H1 (cell line): Measurements from ENCODE around the gene CYP2E1. TPM values are rescaled to one million over a fixed set of nuclear protein-coding genes. Genes with fewer than 3 reads are reported as not detected.

Experiments used
- CTCF ChIA-PET: fragments of 300-600 bp; sonication (Branson Sonifier 250); formaldehyde crosslinking; loops from one replicate; lab custom pipeline; 2021; ENCODE audit not compliant: partially characterized antibody; lab: Charles Lee
- POLR2A ChIA-PET: fragments of 300-600 bp; sonication (Branson Sonifier 250); formaldehyde crosslinking; loops from one replicate; lab custom pipeline; 2021; ENCODE audit warnings: inconsistent platforms; ENCODE audit not compliant: partially characterized antibody; lab: Charles Lee
- DNase-seq, 2 experiments: peaks; one replicate each; pipeline versions ENCODE4 v3.0.0 to v3.0.0-alpha.2; 2010 to 2022; ENCODE audit warnings: low spot score in 2 of 2, low read depth in 1 of 2, mixed read lengths in 1 of 2
- FAIRE-seq: peaks from 2 replicates; lab custom pipeline; 2011; peaks lifted over from hg19 to GRCh38; lab: Jason Lieb, UNC
- H2AFZ ChIP-seq: 2 replicates; pipeline ENCODE4 v1.8.1; 2012; ENCODE audit warnings: low read length, inconsistent platforms
- H2AK5ac ChIP-seq: 2 replicates; pipeline ENCODE4 v1.6.1; 2013; ENCODE audit warnings: low read depth, low read length
- H2BK120ac ChIP-seq: replicated peaks from 2 replicates; pipeline ENCODE3; 2013; ENCODE audit warnings: low read depth, low read length, inconsistent platforms
- H2BK12ac ChIP-seq: 2 replicates; pipeline ENCODE4 v1.6.1; 2013; ENCODE audit warnings: low read depth, low read length
- H2BK15ac ChIP-seq: 2 replicates; pipeline ENCODE4 v1.6.1; 2013; ENCODE audit warnings: low read length
- H2BK20ac ChIP-seq: 2 replicates; pipeline ENCODE4 v1.6.1; 2013; ENCODE audit warnings: low read length
- H2BK5ac ChIP-seq: 2 replicates; pipeline ENCODE4 v1.6.1; 2013; ENCODE audit warnings: low read depth, low read length
- H3K14ac ChIP-seq: 2 replicates; pipeline ENCODE4 v1.6.1; 2013; ENCODE audit warnings: inconsistent platforms; ENCODE audit not compliant: insufficient read length
- H3K18ac ChIP-seq: 2 replicates; pipeline ENCODE4 v1.6.1; 2013; ENCODE audit warnings: low read length; ENCODE audit errors: extremely low read depth
- H3K23ac ChIP-seq: 2 replicates; pipeline ENCODE4 v1.6.1; 2013; ENCODE audit warnings: inconsistent platforms; ENCODE audit not compliant: insufficient read length
- H3K23me2 ChIP-seq: 2 replicates; pipeline ENCODE4 v1.6.1; 2013; ENCODE audit warnings: low read depth, low read length
- H3K27ac ChIP-seq: 2 replicates; pipeline ENCODE4 v1.6.1; 2011; ENCODE audit warnings: low read depth, low read length, inconsistent platforms
- H3K27me3 ChIP-seq, 4 experiments: replicated peaks in 1 of 4; 1 replicate in 1 of 4; 2 replicates in 3 of 4; pipeline versions ENCODE4 v1.6.1 to v1.8.1; 2011 to 2013; ENCODE audit warnings: low read length in 3 of 4, mild to moderate bottlenecking in 3 of 4, inconsistent platforms in 2 of 4, mixed read lengths in 2 of 4, moderate library complexity in 1 of 4; ENCODE audit not compliant: control insufficient read depth in 3 of 4, insufficient read depth in 3 of 4; ENCODE audit errors: extremely low read depth in 1 of 4
- H3K36me3 ChIP-seq, 4 experiments: 2 replicates each; pipeline versions ENCODE4 v1.6.1 to v1.8.1; 2011 to 2013; ENCODE audit warnings: mild to moderate bottlenecking in 4 of 4, low read length in 3 of 4, moderate library complexity in 2 of 4, control low read depth in 1 of 4, inconsistent platforms in 1 of 4; ENCODE audit not compliant: insufficient read depth in 4 of 4, control insufficient read depth in 2 of 4
- H3K4ac ChIP-seq: replicated peaks from 2 replicates; pipeline ENCODE3; 2013; ENCODE audit warnings: low read length, low read depth, mixed read lengths, inconsistent platforms; ENCODE audit not compliant: insufficient read length
- H3K4me1 ChIP-seq, 4 experiments: replicated peaks in 1 of 4; 1 replicate in 1 of 4; 2 replicates in 3 of 4; pipeline versions ENCODE4 v1.6.1 to v1.8.1; 2011 to 2013; ENCODE audit warnings: low read length in 3 of 4, inconsistent platforms in 2 of 4, mixed read lengths in 1 of 4; ENCODE audit not compliant: insufficient read depth in 4 of 4, control insufficient read depth in 3 of 4
- H3K4me2 ChIP-seq, 2 experiments: 2 replicates each; pipeline versions ENCODE4 v1.6.1 to v1.8.1; 2011 to 2013; ENCODE audit warnings: low read depth in 2 of 2, low read length in 2 of 2, control low read depth in 1 of 2, inconsistent platforms in 1 of 2, mild to moderate bottlenecking in 1 of 2; ENCODE audit not compliant: insufficient read depth in 1 of 2
- H3K4me3 ChIP-seq, 4 experiments: fragments of 200-600, 300-600 bp in 1 of 4; sonication (generic), shearing (Covaris generic), sonication (Bioruptor Twin) in 1 of 4; 2 replicates each; pipeline versions ENCODE4 v1.5.1 to v1.8.1; 2011 to 2016; ENCODE audit warnings: low read length in 4 of 4, low read depth in 3 of 4, control low read depth in 2 of 4, inconsistent platforms in 2 of 4, mild to moderate bottlenecking in 2 of 4, mixed read lengths in 1 of 4, moderate library complexity in 1 of 4; ENCODE audit not compliant: insufficient read depth in 2 of 4; ENCODE audit errors: extremely low read depth in 1 of 4
- H3K56ac ChIP-seq: replicated peaks from 2 replicates; pipeline ENCODE3; 2013; ENCODE audit warnings: low read depth, mild to moderate bottlenecking, mixed read lengths, low read length, inconsistent platforms; ENCODE audit not compliant: insufficient read length
- H3K79me1 ChIP-seq: 2 replicates; pipeline ENCODE4 v1.6.1; 2013; ENCODE audit warnings: low read depth, low read length, control low read depth
- H3K79me2 ChIP-seq, 2 experiments: 2 replicates each; pipeline versions ENCODE4 v1.6.1 to v1.8.1; 2012 to 2013; ENCODE audit warnings: low read length in 2 of 2, mild to moderate bottlenecking in 2 of 2, inconsistent platforms in 1 of 2; ENCODE audit not compliant: insufficient read depth in 2 of 2, control insufficient read depth in 1 of 2
- H3K9ac ChIP-seq, 4 experiments: replicated peaks in 1 of 4; 1 replicate in 1 of 4; 2 replicates in 3 of 4; pipeline versions ENCODE4 v1.6.1 to v1.8.1; 2011 to 2013; ENCODE audit warnings: low read depth in 3 of 4, low read length in 3 of 4, control low read depth in 2 of 4, mild to moderate bottlenecking in 2 of 4, moderate library complexity in 2 of 4, inconsistent platforms in 1 of 4; ENCODE audit errors: extremely low read depth in 1 of 4
- H3K9me3 ChIP-seq, 2 experiments: 2 replicates each; pipeline versions ENCODE4 v1.6.1 to v1.8.1; 2012 to 2013; ENCODE audit warnings: mild to moderate bottlenecking in 2 of 2, moderate library complexity in 2 of 2, control low read depth in 1 of 2, inconsistent platforms in 1 of 2, low read depth in 1 of 2, low read length in 1 of 2, mixed read lengths in 1 of 2; ENCODE audit not compliant: insufficient read depth in 2 of 2
- H4K20me1 ChIP-seq, 2 experiments: replicated peaks in 1 of 2; 2 replicates each; pipeline versions ENCODE3 to v1.8.1; 2011 to 2013; ENCODE audit warnings: inconsistent platforms in 2 of 2, low read length in 2 of 2, mild to moderate bottlenecking in 1 of 2; ENCODE audit not compliant: insufficient read depth in 2 of 2, control insufficient read depth in 1 of 2
- H4K5ac ChIP-seq: 2 replicates; pipeline ENCODE4 v1.6.1; 2013; ENCODE audit warnings: low read length, low read depth, mixed read lengths, inconsistent platforms; ENCODE audit not compliant: insufficient read length
- H4K8ac ChIP-seq: 2 replicates; pipeline ENCODE4 v1.8.0; 2013; ENCODE audit warnings: mild to moderate bottlenecking, moderate library complexity, low read length, inconsistent platforms; ENCODE audit not compliant: insufficient read depth; ENCODE audit errors: extremely low read depth
- H4K91ac ChIP-seq: replicated peaks from 2 replicates; pipeline ENCODE3; 2013; ENCODE audit warnings: low read length, mixed read lengths, inconsistent platforms; ENCODE audit not compliant: insufficient read length
- ATF2 ChIP-seq: IDR thresholded peaks from 2 replicates; pipeline ENCODE4 v1.6.1; 2012; ENCODE audit warnings: low read length, inconsistent platforms
- CTBP2 ChIP-seq: IDR thresholded peaks from 2 replicates; pipeline ENCODE4 v1.7.0; 2011; ENCODE audit warnings: borderline replicate concordance, mild to moderate bottlenecking, moderate library complexity, mixed read lengths, low read length; ENCODE audit not compliant: insufficient read depth, insufficient read length
- HDAC6 ChIP-seq: IDR thresholded peaks from one replicate; pipeline ENCODE4 v1.7.1; 2012; ENCODE audit warnings: low read depth, mild to moderate bottlenecking, inconsistent platforms, low read length, moderate library complexity
- KDM5A ChIP-seq: fragments of 200-600 bp; IDR thresholded peaks from 2 replicates; pipeline ENCODE4 v1.7.1; 2012; ENCODE audit warnings: mild to moderate bottlenecking, low read length, inconsistent platforms, mixed read lengths
- POU5F1 ChIP-seq: IDR thresholded peaks from 2 replicates; pipeline ENCODE4 v1.6.1; 2011; ENCODE audit warnings: low read depth, mild to moderate bottlenecking, low read length, moderate library complexity
- RXRA ChIP-seq: IDR thresholded peaks from 2 replicates; pipeline ENCODE4 v1.6.1; 2011; ENCODE audit warnings: low read depth, mild to moderate bottlenecking, low read length, moderate library complexity; ENCODE audit not compliant: insufficient read depth
- YY1 ChIP-seq: IDR thresholded peaks from 2 replicates; pipeline ENCODE4 v1.6.1; 2011; ENCODE audit warnings: low read depth, mild to moderate bottlenecking, low read length
- WGBS, 2 experiments: shearing (Covaris generic) in 1 of 2; methylation state at CpG; one replicate each; pipeline versions ENCODE4 v1.1.6 to v1.1.7; 2013 to 2015; ENCODE audit warnings: low lambda C conversion rate in 2 of 2, mixed read lengths in 2 of 2, inconsistent platforms in 1 of 2, low coverage in 1 of 2, missing lambda C conversion rate in 1 of 2; ENCODE audit not compliant: insufficient replicate concordance in 2 of 2, insufficient coverage in 1 of 2, insufficient read length in 1 of 2; ENCODE audit errors: extremely low coverage in 1 of 2, missing lambda C conversion rate in 1 of 2; 5-methylcytosine and 5-hydroxymethylcytosine counted together
- polyA plus RNA-seq, 7 experiments: library from polyadenylated mRNA; depleted of rRNA in 3 of 7; stranded (reverse) in 5 of 7; unstranded in 2 of 7; fragments of >200 nt in 5 of 7; fragments of 200-250 nt in 2 of 7; gene quantifications; 1 replicate in 5 of 7; 2 replicates in 1 of 7; 4 replicates in 1 of 7; pipeline versions ENCODE4 v1.2.1 to v1.2.3, GENCODE V29; 2011 to 2013; ENCODE audit warnings: missing spikeins in 2 of 7, mixed read lengths in 2 of 7
- total RNA-seq: library from RNA; stranded (reverse); fragmentation: NEBNext Ultra II Directional; extraction: Animal tissue kit (Norgen Biotek cat#: 25700); gene quantifications from 2 replicates; pipeline ENCODE4 v1.2.1, GENCODE V29; 2021

Gene CYP2E1
- total and polyA plus RNA-seq, 2 of the 8 experiments (the other 6 are each of a cell fraction or from before 2014, with no cell fraction given) = 0.11 TPM; not detected in 1

- TF ChIP-seq POU5F1 (no peak), YY1 (no peak), CTBP2 (no peak), KDM5A (no peak), RXRA (no peak), ATF2 (no peak), HDAC6 (no peak)
- Histone ChIP-seq H3K79me2 (no peaks in the 10 kb centered on the region), H3K4ac (no peak overlapping the region), H3K4me3 (no peak overlapping the region), H3K9me3 (peaks cover 42 to 54% of the 10 kb centered on the region in 2 experiments), H2BK15ac (no peak overlapping the region), H3K79me1 (no peaks in the 10 kb centered on the region), H4K8ac (no peak overlapping the region), H3K36me3 (no peaks in the 10 kb centered on the region), H3K27ac (no peak overlapping the region), H4K91ac (no peak overlapping the region), H4K20me1 (no peaks in the 10 kb centered on the region), H3K14ac (no peak overlapping the region), H2AK5ac (no peak overlapping the region), H3K27me3 (no peaks in the 10 kb centered on the region), H3K18ac (no peak overlapping the region), H2BK12ac (no peak overlapping the region), H2AFZ (no peak overlapping the region), H3K56ac (no peak overlapping the region), H2BK5ac (no peak overlapping the region), H3K23ac (no peak overlapping the region), H3K23me2 (no peaks in the 10 kb centered on the region), H2BK20ac (no peak overlapping the region), H2BK120ac (no peak overlapping the region), H3K4me1 (no peaks in the 10 kb centered on the region), H3K9ac (no peak overlapping the region), H3K4me2 (no peak overlapping the region), H4K5ac (no peak overlapping the region)
- FAIRE-seq (no peak), DNase-seq (no peak)
- WGBS, 2 experiments = 51% methylated on average over 2 of the region's 2 CpGs; no CpG with 5 or more reads in 1 of the 2 experiments
- ChIA-PET POLR2A (no interaction called here), CTCF (interaction anchor here (0.6 kb wide), 1 partner anchor 34 kb away, joined by 3 read pairs; no protein-coding TSS in a partner anchor)
These were observed 37.2 kb upstream of the CYP2E1 start for GRCh38 chr10:133489816-133490588.
